SIG-M5 treated with dmso at 0.1 percent for 504 hours (cell line): Measurements from ENCODE around the gene NUDT4.
"Not testable (repeated sequence)": the region's sequence is repeated elsewhere in the genome, so short reads cannot be mapped to it uniquely, and the experiment has no call there.

Source experiments
- DNase-seq: peaks from one replicate; lab custom pipeline; 2025; ENCODE audit not compliant: unreplicated experiment; lab: John Stamatoyannopoulos, UW

NUDT4 gene

GRCh38 chr12:93365616-93366405 is 11.9 kb upstream of the NUDT4 start:
- no peak for DNase-seq

GRCh38 chr12:93366422-93366821 is 11.3 kb upstream of the NUDT4 start:
- no peak for DNase-seq

- DNase-seq: no peak
These were observed 9.0 kb upstream of the NUDT4 start for GRCh38 chr12:93368766-93369165.

- DNase-seq: no peak
These were observed 8.2 kb upstream of the NUDT4 start for GRCh38 chr12:93369505-93369904.

GRCh38 chr12:93370947-93371346 is 6.8 kb upstream of the NUDT4 start:
- DNase-seq: no peak

- DNase-seq: no peak
These were observed 3.6 kb upstream of the NUDT4 start for GRCh38 chr12:93373961-93374656.

- DNase-seq: no peak
These were observed 1.8 kb upstream of the NUDT4 start for GRCh38 chr12:93375906-93376305.

GRCh38 chr12:93376436-93377251 is 1.1 kb upstream of the NUDT4 start:
- DNase-seq: peak; percentile 73

GRCh38 chr12:93378196-93378997 is 672 bp downstream of the NUDT4 start:
- peak; percentile 78 for DNase-seq

- DNase-seq: no peak
These were observed 1.2 kb downstream of the NUDT4 start for GRCh38 chr12:93378998-93379325.

- DNase-seq: peak; percentile 25
These were observed 1.7 kb downstream of the NUDT4 start for GRCh38 chr12:93379326-93379980.

GRCh38 chr12:93379981-93380361 is 2.2 kb downstream of the NUDT4 start:
- DNase-seq: no peak

GRCh38 chr12:93380480-93381121 is 2.9 kb downstream of the NUDT4 start:
- no peak for DNase-seq

GRCh38 chr12:93381161-93381975 is 3.6 kb downstream of the NUDT4 start:
- no peak for DNase-seq

GRCh38 chr12:93381976-93382437 is 4.3 kb downstream of the NUDT4 start:
- not testable (repeated sequence) for DNase-seq

GRCh38 chr12:93387780-93388179 is 10.1 kb downstream of the NUDT4 start:
- no peak for DNase-seq

GRCh38 chr12:93390031-93390430 is 12.3 kb downstream of the NUDT4 start:
- DNase-seq: peak; percentile 39

- no peak for DNase-seq
These were observed 13.0 kb downstream of the NUDT4 start for GRCh38 chr12:93390549-93391297.
